ENCODE data around the gene UNC45A.
"Not testable (repeated sequence)": the region's sequence is repeated elsewhere in the genome, so short reads cannot be mapped to it uniquely, and the experiment has no call there.

Gene UNC45A

DNA sequence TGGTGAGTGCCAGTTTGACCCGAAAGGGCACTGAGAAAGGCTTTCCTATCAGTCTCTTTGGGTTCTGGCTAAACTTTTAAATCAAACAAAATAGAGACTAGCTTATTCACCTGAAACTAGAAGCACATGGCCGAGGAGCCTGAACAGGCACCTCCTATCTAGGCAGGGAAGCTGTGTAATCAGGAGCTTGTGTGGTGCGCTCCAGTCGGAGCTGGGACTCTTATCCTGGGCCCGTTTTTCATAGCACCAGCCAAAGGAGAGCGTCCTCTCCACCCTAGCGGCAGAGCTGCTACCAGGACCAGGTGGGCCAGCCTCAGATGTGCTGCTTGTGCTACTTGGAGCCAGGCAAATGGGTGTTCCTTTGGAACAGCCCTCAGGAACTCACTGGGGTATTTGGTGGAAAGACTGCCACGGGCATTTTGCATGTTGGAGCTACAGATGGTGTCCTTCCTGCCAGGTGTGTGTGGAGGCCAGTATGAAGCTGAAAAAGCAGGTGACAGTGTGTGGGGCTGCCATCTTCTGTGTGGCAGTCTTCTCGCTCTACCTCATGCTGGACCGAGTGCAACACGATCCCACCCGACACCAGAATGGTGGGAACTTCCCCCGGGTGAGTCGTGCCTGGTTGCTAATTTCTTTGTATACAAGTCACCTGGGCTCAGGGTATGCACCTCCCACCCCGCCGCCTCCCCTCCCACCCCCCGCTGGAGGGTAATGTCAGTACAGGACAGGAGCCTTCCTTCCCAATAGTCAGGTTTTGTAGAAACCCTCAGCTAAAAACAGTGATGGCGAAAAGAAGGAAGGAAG, 31.1 kb upstream of the UNC45A start:
- DNase-seq (ENCODE audit: low spot score), result no peak

DNA sequence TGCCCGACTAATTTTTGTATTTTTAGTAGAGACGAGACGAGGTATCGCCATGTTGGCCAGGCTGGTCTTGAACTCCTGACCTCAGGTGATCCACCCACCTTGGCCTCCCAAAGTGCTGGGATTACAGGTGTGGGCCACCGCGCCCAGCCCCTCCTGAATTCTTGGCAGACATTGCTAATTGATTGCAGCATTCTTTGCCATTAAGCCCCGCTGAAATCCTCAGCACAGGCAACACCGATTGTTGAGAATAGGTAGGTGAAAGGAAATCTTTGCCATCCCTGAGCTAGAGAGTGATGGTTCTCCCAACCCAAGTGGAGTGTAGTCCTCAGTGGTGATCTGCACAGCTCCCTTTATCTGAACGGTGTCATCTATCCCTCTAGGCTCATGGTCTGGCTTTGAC, 30.3 kb upstream of the UNC45A start:
- no peak for DNase-seq (ENCODE audit: low spot score)

DNA sequence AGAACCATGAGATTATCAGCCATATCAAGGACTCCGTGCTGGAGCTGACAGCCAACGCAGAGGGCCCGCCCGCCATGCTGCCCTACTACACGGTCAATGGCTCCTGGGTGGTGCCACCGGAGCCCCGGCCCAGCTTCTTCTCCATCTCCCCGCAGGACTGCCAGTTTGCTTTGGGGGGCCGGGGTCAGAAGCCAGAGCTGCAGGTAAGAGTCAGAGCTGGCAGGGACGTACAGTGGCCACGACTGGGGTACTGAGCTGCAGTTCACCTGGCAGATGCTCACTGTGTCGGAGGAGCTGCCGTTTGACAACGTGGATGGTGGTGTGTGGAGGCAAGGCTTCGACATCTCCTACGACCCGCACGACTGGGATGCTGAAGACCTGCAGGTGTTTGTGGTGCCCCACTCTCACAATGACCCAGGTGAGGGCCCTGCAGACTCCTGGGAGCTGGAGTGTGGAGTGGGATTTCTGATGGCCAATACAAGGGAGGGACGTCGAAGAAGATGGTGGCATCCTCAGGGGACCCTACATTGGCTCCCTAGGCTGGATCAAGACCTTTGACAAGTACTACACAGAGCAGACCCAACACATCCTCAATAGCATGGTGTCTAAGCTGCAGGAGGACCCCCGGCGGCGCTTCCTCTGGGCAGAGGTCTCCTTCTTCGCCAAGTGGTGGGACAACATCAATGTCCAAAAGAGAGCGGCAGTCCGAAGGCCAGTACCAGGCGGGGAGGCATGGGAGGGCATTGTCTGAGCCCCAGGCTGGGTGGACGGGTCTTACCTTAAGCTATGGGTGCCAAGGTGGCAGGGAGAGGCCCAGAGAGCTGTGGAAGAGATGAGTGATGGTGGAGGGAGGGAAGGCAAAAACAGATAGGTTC, 29.5 kb upstream of the UNC45A start:
- DNase-seq (ENCODE audit: low spot score), result no peak

DNA sequence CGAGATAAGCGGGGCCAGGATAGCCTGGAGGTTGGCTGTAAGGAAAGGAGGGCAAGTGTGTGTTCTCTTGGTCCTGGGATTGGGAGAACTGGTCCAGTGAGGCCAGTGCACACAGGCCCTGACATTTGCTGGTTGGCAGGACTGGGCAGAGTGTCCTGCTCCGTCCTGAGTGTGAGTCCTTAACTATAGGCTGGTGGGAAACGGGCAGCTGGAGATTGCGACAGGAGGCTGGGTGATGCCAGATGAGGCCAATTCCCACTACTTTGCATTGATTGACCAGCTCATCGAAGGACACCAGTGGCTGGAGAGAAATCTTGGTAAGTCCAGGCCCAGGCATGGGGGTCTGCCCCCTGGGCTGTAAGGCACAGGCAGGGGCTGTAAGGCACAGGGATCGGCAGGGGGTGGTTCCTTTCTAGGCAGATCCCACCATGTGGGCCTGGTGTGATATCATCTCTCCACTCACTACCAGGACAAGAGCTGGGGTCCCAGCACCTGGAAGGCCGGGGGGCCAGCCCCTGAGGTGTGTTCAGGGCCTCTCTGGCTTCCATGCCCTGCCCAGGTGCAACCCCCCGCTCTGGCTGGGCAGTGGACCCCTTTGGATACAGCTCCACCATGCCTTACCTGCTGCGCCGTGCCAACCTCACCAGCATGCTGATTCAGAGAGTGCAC, 28.8 kb upstream of the UNC45A start:
- DNase-seq (ENCODE audit: low spot score), result no peak

DNA sequence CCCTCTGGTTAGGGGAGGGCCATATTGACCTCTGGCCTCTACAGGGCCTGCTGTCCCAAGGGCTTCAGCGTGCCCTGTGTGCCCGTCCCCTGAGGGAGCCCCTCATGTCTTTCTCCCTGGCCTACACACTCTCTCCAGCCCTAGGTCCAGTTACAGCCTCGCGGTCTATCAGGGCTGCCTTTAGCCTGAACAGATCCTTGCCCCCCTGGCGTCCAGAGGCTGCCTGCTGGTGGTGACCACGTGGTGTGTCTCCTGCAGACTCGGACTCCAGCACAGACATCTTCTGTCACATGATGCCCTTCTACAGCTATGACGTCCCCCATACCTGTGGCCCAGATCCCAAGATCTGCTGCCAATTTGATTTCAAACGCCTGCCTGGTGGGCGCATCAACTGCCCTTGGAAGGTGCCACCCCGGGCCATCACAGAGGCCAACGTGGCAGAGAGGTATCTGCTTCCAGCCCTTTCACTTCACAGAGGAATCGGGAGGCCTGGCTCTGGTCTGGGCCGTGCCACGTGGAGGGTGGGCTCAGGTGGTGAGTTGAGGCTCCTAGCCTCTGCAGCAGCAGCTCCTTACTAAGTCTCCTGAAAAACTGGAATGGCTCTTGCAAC, 27.9 kb upstream of the UNC45A start:
- DNase-seq (ENCODE audit: low spot score), result no peak

DNA sequence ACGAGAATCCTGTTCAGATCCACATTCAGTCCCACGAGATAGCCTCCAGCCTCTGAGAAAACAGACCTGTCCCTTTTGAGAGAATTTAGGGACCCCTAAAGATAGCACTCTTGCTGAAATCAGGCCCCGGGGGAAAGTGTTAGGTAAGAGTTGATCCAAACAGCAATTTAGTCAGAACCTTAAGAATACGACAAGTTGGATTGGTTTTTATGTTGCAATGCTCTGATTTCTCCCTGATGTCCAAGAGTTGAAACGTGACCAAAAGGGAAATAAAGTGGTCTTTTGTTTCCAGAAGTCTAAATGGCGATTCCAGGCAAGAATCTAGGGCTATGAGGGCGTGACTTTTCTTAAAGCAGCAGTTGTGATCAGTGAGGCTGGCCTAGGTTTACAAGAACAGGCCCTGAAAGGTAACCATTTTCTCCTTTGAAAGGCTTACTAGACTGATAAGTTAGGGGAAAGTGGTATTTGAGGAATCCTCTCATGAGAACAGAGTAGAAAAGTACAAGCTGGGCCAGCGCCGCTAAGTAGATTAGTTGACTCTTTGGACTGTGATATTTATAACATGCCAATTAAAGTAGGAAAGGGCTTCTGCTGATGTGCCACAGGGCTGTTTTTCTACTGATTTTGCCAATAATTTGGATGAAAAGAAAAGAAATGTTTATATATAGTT, 27.1 kb upstream of the UNC45A start:
- no peak for DNase-seq (ENCODE audit: low spot score)

DNA sequence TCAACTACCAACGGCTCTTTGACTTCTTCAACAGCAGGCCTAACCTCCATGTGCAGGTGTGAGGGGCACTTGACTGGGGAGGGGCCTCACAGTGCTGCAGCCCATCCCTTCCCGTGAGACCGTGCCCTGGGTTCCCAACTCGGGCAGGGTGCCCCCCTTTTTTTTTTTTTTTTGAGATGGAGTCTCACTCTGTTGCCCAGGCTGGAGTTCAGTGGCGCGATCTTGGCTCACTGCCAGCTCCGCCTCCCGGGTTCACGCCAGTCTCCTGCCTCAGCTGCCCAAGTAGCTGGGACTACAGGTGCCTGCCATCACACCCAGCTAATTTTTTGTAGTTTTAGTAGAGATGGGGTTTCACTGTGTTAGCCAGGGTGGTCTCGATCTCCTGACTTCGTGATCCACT, 25.6 kb upstream of the UNC45A start:
- DNase-seq (ENCODE audit: low spot score), result not testable (repeated sequence)

DNA sequence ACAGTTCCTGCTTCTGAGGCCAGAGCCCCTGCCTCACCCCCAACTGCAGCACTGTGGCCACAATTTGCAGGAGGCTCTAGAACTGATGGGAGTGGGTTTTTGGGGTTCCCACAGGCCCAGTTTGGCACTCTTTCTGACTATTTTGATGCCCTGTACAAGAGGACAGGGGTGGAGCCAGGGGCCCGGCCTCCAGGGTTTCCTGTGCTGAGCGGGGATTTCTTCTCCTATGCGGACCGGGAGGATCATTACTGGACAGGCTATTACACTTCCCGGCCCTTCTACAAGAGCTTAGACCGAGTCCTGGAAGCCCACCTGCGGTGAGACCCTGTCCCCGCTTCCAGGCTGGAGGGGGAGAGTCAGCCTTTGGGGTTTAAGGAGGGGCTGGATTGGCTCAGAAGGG, 25.1 kb upstream of the UNC45A start:
- DNase-seq (ENCODE audit: low spot score), result no peak

DNA sequence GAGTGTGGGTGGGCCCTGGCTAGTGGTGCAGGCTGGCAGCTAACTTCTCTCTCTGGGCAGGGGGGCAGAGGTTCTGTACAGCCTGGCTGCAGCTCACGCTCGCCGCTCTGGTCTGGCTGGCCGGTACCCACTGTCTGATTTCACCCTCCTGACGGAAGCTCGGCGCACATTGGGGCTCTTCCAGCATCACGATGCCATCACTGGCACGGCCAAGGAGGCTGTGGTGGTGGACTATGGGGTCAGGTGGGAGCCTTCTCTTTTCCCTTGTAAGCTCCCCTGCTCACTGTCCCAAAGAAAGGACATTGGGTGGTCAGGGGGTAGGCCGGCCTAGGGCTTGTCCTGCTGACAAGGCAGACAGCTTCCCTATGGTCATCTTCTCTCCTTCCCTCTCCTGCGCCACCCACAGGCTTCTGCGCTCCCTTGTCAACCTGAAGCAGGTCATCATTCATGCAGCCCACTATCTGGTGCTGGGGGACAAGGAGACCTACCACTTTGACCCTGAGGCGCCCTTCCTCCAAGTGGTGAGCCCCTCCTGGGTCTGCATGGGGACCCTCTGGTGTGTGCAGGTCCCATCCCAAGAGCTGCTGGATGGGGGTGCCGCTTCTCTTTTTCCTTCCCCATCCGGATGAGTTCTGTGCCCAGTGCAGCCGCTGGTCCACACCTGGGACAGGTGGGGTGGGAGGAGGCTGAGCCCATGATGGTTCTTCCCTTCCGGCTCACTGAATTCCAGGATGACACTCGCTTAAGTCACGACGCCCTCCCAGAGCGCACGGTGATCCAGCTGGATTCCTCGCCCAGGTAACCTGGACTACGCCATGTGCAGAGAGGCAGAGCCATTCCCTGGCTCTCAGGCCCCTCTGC, 24.4 kb upstream of the UNC45A start:
- no peak for DNase-seq (ENCODE audit: low spot score)

DNA sequence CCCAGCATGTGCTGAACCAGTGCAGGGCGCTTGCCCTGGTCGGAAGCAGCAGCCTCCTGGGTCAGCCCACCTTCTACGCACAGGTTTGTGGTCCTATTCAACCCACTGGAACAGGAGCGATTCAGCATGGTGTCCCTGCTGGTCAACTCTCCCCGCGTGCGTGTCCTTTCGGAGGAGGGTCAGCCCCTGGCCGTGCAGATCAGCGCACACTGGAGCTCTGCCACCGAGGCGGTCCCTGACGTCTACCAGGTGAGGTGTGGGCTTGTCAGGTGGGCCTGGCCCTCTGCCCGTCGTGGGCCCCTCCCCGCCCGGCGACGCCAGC, 23.8 kb upstream of the UNC45A start:
- no peak for DNase-seq (ENCODE audit: low spot score)

DNA sequence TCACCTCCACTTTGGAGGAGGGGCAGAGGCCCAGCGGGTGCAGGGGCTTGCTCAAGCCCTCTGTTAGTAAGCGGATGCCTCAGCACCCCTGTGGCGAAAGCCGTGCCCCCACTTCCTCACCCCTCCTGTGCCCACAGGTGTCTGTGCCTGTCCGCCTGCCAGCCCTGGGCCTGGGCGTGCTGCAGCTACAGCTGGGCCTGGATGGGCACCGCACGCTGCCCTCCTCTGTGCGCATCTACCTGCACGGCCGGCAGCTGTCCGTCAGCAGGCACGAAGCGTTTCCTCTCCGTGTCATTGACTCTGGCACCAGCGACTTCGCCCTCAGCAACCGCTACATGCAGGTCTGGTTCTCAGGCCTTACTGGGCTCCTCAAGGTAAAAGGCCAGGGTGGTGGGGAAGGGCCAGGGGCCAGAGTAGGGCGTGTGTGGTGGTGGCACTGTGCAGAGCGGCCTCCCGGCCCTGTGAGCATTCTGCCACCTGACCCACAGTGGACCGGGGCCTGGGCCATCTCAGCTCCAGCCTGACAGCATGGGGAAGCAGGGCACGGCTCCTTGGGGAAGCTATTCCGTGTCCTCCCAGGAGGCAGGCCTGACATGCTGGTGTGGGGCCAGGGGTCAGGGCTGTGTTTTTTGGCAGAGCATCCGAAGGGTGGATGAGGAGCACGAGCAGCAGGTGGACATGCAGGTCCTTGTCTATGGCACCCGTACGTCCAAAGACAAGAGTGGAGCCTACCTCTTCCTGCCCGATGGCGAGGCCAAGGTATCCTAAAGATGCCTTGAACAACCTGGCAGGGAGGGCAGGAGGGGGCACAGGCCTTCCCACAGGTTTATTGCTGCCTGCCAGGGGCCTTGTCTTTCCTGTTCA, 22.9 kb upstream of the UNC45A start:
- DNase-seq (ENCODE audit: low spot score), result no peak

DNA sequence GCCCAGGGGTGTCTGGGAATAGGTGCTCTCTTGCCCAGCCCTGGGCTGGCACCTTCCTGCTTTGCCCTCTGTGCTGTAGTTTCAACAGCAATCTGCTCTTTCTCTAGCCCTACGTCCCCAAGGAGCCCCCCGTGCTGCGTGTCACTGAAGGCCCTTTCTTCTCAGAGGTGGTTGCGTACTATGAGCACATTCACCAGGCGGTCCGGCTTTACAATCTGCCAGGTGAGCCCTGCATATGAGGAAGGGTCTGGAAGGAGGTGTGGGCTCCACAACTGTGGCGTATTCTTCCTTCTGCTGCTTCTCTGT, 22.4 kb upstream of the UNC45A start:
- no peak for DNase-seq (ENCODE audit: low spot score)

DNA sequence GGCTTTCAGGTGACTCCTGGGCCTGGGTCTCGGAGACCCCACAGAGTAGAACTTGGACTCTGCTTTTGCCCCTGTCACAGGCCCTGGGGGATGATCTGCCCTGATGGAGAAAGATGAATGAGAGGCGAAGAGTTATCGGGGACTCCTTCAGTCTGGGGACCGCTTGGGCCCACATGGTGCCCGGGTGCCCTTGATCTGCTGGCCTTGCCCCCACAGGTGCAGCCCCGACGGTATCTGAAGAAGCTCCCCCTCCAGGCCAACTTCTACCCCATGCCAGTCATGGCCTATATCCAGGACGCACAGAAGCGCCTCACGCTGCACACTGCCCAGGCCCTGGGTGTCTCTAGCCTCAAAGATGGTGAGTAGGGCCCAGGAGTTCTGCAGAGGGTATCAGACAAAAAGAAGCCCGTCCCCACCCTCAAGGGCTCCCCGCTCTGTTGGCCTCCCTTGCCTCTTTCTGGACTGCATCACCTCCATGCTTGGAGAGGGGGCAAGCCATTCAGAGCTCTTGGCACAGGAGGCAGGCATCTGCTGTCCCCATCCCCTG, 21.6 kb upstream of the UNC45A start:
- no peak for DNase-seq (ENCODE audit: low spot score)

DNA sequence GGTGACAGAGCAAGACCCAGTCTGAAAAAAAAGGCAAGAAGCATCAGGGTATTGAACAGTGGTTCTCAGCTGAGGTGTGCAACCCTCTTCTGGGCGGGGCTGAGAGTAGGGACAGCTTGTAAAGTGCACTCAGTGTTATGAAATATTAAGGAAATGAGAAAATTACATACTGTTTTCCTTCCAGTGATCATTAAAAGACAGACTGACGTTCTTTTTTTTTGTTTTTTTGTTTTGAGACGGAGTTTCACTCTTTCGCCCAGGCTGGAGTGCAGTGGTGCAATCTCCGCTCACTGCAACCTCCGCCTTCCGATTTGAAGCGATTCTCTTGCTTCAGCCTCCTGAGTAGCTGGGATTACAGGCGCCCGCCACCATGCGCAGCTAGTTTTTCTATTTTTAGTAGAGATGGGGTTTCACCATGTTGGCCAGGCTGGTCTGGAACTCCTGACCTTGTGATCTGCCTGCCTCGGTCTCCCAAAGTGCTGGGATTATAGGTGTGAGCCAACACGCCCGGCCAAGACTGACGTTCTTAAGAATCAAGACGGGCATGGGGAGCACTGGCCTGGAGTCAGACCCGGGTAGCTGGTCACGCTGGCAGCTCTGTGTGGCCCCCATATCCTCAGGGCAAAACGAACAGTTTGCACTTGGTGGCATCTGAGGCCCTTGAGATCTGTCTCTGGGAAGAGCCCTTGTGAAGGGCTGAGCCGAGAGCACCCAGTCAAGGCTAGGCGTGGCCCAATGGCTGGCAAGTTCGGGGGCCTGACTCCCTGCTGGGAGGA, 20.6 kb upstream of the UNC45A start:
- no peak for DNase-seq (ENCODE audit: low spot score)

DNA sequence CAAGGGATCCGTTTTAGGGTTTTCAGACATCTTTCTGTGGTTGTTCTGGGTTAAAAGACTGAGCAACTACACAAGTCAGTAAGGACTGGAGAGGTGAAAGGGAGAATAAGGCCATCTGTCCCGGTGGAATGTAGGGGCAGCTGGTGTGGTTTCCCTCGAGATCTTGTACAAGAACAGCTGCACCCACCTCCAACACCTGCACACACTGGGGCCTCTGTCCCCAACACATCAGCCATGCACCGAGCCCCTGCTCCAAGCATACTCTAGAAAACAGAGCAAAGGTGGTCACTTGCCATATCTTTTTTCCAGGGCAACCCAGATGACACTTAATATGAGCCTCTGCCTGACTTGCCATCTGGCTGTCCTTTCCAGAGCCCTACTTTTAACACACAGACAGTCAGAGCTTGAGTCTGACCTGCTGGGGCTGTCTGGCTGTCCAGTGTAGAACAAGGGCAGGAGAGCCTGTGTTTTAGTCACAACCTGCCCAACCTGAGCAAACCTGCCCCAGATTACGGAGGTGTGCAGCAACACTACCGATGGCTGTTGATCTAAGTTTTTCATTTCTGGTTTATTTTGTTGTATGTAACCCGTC, 19.8 kb upstream of the UNC45A start:
- DNase-seq (ENCODE audit: low spot score), result no peak

DNA sequence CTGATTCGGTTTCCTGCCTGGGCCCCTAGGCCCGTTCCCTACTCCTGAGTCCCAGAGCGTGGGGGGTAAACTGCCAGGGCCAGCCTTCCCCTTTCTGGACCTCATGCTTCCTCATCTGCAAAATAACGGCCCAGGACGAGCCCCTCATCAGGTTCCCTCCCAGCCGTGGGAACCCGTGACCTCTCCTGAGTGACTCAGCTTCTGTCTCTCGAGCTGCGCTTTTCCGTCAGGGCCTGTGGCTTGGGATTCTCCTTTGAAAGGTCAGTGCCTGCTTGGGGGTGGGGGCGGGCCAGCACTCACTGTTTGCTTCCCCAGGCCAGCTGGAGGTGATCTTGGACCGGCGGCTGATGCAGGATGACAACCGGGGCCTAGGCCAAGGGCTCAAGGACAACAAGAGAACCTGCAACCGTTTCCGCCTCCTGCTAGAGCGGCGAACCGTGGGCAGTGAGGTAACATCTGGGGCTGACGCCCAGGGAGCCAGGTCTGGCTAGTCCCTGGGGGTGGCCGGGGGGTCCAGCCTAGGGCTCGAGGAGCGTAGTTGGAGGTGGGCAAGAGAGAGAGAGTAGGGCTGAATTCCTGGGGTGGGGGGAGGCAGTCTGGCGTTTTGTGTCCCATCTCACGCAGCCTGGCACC, 19.2 kb upstream of the UNC45A start:
- no peak for DNase-seq (ENCODE audit: low spot score)

DNA sequence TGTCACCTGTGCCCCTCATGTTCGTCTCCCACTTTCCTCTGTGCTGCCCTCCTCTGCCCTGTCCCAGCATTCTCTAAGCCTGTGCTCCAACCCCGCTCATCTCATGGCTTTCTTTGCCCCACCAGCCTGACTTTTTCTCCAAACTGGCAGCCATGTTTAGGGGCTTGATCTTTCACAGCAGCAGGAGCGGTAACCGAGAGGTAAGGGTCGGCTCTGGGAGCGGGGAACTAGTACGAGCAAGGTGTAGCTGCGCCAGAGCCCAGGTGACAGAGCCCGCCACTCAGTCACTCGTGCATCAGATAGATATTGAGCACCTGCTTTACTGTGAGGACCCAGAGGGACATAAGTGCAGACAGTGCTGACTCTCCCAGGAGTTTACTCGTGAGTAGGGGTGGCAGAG, 18.6 kb upstream of the UNC45A start:
- no peak for DNase-seq (ENCODE audit: low spot score)

DNA sequence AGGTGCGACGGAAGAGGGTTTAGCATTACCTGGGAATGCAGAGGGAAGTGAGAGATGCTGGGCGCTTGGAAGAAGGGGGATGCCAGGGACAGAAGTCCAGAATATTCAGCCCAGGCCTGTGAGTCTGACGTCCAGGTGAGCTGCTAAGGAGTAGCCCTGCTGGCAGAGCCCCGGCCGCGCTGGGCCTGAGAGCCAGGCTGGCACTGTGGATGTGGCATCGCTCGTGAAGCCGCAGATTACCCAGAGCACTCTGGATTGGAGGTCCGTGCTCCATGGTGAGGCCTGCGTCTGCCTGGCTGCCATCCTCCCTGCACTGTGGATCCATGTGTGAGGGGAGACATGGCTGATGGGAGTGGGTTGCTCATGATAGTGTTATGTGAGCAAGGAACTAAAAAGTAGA, 17.5 kb upstream of the UNC45A start:
- DNase-seq (ENCODE audit: low spot score), result peak; percentile 20

Data from ecto neural progenitor cell (in vitro differentiated cells).